ENCODE measurements around the gene DES.
A peak's percentile ranks its signal among the peaks of the same experiment; 100 is the strongest.

Gene DES

DNA sequence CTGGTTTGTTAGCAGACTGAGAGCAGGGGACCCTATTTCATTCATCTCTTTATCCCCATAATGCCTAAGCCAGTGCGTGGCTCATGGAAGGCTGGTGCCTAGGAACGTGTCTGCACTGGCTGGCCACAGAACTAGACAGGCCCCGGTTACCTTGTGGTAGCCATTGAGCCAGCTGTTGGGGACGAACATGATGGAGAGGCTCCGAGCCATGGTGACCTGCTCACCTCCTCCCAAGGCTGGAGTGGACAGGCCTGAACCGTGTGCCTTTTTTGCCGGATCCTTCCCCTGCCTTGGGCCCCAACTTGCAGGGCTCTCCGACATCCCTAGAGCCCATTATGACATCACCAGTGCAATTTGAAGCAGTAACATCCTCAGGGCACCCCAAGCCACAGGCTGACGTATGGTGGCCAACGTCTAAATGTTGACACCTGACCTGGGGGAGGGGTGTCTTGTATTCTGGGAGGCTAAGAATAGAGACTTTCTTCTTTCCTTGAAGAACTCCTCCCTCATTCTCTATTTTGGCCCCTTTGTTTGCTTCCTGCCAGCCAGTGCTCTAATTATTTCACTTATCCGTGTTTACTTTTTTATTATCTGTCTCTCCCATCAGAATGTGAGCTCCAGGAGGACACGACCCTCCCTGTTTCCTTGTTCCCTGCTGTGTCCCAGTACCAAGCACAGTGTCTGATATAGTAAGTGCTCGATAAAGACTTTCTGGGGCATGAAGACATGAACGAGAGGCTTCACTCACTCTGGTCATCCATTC, 18.3 kb upstream of the DES start:
- TF ChIP-seq, protein P1, sequence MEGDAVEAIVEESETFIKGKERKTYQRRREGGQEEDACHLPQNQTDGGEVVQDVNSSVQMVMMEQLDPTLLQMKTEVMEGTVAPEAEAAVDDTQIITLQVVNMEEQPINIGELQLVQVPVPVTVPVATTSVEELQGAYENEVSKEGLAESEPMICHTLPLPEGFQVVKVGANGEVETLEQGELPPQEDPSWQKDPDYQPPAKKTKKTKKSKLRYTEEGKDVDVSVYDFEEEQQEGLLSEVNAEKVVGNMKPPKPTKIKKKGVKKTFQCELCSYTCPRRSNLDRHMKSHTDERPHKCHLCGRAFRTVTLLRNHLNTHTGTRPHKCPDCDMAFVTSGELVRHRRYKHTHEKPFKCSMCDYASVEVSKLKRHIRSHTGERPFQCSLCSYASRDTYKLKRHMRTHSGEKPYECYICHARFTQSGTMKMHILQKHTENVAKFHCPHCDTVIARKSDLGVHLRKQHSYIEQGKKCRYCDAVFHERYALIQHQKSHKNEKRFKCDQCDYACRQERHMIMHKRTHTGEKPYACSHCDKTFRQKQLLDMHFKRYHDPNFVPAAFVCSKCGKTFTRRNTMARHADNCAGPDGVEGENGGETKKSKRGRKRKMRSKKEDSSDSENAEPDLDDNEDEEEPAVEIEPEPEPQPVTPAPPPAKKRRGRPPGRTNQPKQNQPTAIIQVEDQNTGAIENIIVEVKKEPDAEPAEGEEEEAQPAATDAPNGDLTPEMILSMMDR (IDR thresholded peaks at IDR 0.05; ENCODE audit: extremely low read depth, insufficient read depth, missing control alignments): no peak
- in situ Hi-C loops (cut with MboI; ENCODE audit: low pct_unique_long_range_greater_than_20kb, low sequenced_read_pairs, unreplicated experiment): loop anchor here (10.0 kb wide), 1 partner anchor 135 kb away; no protein-coding TSS in a partner anchor
- no peak for DNase-seq (ENCODE audit: low spot score)

DNA sequence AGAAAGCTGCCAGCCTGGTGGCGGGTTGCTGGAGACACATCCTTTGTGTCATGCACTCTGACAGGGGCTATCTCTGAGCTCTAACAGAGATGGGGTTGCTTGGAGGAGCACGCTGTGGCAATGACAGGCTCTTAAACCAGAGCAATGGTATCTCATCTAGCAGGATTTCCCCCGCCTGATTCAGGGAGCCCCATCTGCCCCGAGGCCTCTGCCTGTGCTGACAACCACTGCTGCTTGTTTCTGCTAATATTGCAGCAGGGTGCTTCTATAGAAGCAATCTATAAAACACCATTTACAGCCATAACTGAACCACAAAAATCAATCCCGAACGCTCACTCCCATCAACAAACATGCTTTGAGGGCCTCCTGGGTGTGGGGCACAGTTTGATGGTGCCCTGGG, 17.6 kb upstream of the DES start:
- TF ChIP-seq, protein P1 (IDR thresholded peaks at IDR 0.05; ENCODE audit: extremely low read depth, insufficient read depth, missing control alignments): no peak
- DNase-seq (ENCODE audit: low spot score): no peak
- in situ Hi-C loops (cut with MboI; ENCODE audit: low pct_unique_long_range_greater_than_20kb, low sequenced_read_pairs, unreplicated experiment): loop anchor here (10.0 kb wide), 1 partner anchor 134 kb away; no protein-coding TSS in a partner anchor

DNA sequence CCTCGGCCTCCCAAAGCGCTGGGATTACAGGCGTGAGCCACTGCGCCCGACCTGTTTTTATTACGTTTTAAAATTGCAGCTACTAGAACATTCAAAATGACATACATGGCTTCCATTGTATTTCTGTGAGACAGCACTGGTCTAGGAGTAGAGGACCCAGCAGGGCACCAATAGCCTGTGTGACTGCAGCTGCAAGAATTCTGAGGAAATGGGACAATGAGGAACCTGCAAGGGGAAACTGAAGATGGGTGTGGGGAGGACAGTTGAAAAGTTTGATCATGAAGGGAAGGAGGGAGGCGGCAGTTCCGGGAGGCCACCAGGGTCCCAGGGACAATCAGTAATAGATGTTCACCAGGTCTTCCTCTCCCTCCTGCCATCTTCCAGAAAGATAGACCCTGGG, 16.6 kb upstream of the DES start:
- in situ Hi-C loops (cut with MboI; ENCODE audit: low pct_unique_long_range_greater_than_20kb, low sequenced_read_pairs, unreplicated experiment): loop anchor here (10.0 kb wide), 1 partner anchor 133 kb away; no protein-coding TSS in a partner anchor
- TF ChIP-seq, protein P1 (IDR thresholded peaks at IDR 0.05; ENCODE audit: extremely low read depth, insufficient read depth, missing control alignments): no peak
- DNase-seq (ENCODE audit: low spot score): no peak

DNA sequence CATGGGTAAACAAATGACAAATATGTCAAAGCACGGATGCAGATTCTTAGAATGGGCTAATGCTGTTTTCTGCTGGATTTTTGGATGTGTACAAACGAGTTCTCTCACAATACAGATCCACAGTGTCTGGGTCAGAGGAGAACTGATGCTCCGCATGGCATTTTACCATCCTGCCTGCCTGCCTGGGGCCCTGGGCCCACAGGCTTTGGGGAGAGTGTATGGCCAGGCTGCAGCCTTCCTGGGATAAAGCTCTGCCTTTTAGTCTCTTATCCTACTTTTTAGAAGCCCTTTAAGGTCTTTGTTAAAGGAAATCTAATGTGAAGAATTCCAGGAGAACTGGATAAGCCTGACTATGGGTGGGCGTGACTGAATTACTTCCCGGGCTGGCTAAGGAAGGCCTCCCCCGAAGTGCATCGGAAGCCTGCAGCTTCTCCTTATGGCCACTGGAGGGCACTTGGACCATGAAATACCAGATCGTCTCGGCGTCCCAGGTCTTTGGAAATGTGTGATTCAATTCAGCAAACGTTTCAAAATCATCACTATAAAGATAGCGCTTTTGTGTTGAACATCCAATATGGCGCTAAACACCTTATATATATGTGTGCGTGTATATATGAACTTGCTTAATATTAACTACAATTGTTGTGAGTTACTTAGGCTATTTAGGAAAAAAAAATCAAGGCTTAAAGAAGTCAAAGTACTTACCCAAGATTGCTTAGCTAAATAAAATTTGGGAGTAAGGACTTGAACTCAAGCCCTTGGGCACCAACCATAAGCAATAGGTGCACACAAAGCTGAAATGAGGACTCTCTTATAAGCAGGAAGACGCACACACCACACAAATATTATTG, 15.3 kb upstream of the DES start:
- in situ Hi-C loops (cut with MboI; ENCODE audit: low pct_unique_long_range_greater_than_20kb, low sequenced_read_pairs, unreplicated experiment): loop anchor here (10.0 kb wide), 1 partner anchor 132 kb away; no protein-coding TSS in a partner anchor
- peak; percentile 82 for DNase-seq (ENCODE audit: low spot score)
- TF ChIP-seq, protein P1 (IDR thresholded peaks at IDR 0.05; ENCODE audit: extremely low read depth, insufficient read depth, missing control alignments): peak; percentile 87

DNA sequence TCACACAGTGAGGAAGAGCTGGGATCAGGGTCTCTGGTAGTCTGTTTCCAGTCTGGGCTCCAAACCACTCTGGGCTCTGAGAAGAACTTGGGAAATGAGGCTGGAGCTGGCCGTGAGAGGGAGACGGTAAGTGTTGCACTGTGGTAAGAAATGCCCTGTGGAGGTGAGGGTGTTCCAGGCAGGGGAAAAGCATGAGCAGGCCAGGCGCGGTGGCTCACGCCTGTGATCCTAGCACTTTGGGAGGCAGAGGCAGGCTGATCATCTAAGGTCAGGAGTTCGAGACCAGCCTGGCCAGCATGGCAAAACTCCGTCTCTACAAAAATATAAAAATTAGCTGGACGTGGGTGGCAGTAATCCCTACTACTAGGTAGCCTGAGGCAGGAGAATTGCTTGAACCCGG, 14.3 kb upstream of the DES start:
- in situ Hi-C loops (cut with MboI; ENCODE audit: low pct_unique_long_range_greater_than_20kb, low sequenced_read_pairs, unreplicated experiment): loop anchor here (10.0 kb wide), 1 partner anchor 131 kb away; no protein-coding TSS in a partner anchor
- TF ChIP-seq, protein P1 (IDR thresholded peaks at IDR 0.05; ENCODE audit: extremely low read depth, insufficient read depth, missing control alignments): no peak
- no peak for DNase-seq (ENCODE audit: low spot score)

DNA sequence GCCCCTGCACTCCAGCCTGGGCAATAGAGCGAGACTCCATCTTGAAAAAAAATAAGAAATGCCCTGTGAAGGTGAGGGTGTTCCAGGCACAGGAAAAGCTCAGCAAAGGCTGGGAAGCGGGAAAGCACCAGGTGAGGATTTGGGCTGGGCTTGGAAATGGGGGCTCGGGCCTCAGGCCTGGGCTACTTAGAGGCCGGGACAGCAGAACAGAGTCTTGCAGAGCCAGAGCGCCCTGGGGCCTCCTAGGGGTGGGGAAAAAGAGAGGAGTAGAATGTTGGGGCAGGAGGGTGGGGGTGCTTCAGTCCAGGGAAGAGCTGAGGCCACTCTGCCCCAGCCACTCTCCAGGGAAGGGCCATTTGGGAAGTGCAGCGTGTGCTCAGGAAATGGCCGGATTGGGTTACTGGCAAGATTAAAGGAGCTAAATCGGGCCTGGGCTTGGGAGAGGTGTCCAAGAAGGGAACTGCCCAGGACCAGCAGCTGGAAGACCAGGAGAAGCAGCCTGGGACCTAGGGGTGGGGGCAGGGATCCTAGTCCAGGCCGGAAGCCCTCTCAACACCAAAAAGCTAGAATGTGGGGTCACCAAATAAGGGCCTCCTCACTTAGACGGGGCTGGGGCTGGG, 13.8 kb upstream of the DES start:
- TF ChIP-seq, protein P1 (IDR thresholded peaks at IDR 0.05; ENCODE audit: extremely low read depth, insufficient read depth, missing control alignments): no peak
- no peak for DNase-seq (ENCODE audit: low spot score)
- in situ Hi-C loops (cut with MboI; ENCODE audit: low pct_unique_long_range_greater_than_20kb, low sequenced_read_pairs, unreplicated experiment): loop anchor here (10.0 kb wide), 1 partner anchor 130 kb away; no protein-coding TSS in a partner anchor
